Upper lobe of left lung (tissue), 4 donors: ENCODE results near the gene METTL26.

ENCODE experiments used
- EP300 ChIP-seq, 4 donors: sonication (generic); formaldehyde crosslinking; IDR thresholded peaks; one replicate each; pipeline ENCODE4 v1.5.1; 2017; ENCODE audit warnings: antibody characterized with exemption in 4 of 4, control low read depth in 2 of 4
- POLR2A ChIP-seq, 4 donors: fragments of 450-650 bp; IDR thresholded peaks; one replicate each; pipeline ENCODE4 v1.5.1; 2016 to 2017; ENCODE audit warnings: antibody characterized with exemption in 4 of 4, mild to moderate bottlenecking in 2 of 4
- POLR2AphosphoS5 ChIP-seq, 2 donors: sonication (generic); formaldehyde crosslinking; IDR thresholded peaks; one replicate each; pipeline ENCODE4 v1.5.1; 2017; ENCODE audit warnings: antibody characterized with exemption in 2 of 2
- TF ChIP-seq, protein P1 (sequence below), 6 experiments: fragments of 450-650 bp in 4 of 6; fragments of 200-600 bp in 2 of 6; sonication (generic) in 2 of 6; IDR thresholded peaks; one replicate each; pipeline ENCODE4 v1.5.1; 2016 to 2019; ENCODE audit warnings: antibody characterized with exemption in 6 of 6

DNA sequence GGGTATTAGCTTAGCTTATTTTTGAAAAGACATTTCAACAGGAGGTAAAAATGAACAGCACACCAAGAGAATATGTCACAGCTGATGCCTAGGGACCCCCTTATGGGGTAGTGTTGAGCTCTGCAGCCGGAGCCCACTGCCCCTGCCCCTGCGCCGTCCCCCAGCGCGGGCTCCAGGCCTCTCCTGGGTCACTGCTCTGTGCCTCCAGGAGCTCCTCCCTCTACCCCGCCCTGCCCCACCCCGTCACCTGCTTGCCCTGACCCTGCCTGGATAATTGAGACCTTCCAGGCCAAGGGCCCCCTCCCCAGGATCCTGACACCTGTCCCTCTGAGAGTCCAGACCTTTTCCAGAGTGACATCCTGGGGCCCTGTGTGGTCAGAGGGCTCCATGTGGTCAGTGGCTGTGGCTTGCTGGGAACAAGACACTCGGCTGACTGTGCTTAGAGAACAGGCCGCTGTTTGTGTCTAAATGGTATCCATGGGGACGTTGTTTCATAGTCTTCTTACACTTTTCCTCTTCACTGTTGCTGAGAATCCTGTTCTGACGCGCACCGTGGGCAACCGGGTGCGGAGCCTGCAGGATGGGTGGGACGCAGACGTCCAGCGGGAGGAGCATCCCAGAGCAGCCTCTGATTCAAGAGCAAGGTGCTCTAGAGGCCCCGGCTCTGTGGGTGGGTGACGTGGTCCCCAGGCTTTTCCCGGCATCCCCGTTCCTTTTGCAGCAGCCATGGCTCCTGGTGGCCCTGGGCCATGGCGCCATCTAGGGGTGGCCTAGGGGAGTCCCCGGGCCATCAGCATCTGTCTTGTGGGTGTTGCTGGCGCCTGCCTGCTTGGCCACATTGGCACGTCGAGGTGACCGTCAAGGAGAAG is 25.4 kb downstream of the METTL26 start:
- TF ChIP-seq, protein P1, sequence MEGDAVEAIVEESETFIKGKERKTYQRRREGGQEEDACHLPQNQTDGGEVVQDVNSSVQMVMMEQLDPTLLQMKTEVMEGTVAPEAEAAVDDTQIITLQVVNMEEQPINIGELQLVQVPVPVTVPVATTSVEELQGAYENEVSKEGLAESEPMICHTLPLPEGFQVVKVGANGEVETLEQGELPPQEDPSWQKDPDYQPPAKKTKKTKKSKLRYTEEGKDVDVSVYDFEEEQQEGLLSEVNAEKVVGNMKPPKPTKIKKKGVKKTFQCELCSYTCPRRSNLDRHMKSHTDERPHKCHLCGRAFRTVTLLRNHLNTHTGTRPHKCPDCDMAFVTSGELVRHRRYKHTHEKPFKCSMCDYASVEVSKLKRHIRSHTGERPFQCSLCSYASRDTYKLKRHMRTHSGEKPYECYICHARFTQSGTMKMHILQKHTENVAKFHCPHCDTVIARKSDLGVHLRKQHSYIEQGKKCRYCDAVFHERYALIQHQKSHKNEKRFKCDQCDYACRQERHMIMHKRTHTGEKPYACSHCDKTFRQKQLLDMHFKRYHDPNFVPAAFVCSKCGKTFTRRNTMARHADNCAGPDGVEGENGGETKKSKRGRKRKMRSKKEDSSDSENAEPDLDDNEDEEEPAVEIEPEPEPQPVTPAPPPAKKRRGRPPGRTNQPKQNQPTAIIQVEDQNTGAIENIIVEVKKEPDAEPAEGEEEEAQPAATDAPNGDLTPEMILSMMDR (IDR thresholded peaks at IDR 0.05): peak; percentile 65 to 85 (median 79)
- no peak for TF ChIP-seq POLR2A (IDR thresholded peaks at IDR 0.05)
- no peak for TF ChIP-seq EP300 (IDR thresholded peaks at IDR 0.05)
- no peak for TF ChIP-seq POLR2AphosphoS5 (IDR thresholded peaks at IDR 0.05)
